ENCODE measurements around the gene STX17. TPM values are rescaled to one million over a fixed set of nuclear protein-coding genes. Genes with fewer than 3 reads are reported as not detected.
A peak's percentile ranks its signal among the peaks of the same experiment; 100 is the strongest.
"Not testable (repeated sequence)": the region's sequence is repeated elsewhere in the genome, so short reads cannot be mapped to it uniquely, and the experiment has no call there.

STX17 gene
- total RNA-seq, result 10 to 100 TPM; 18.1 to 51.1 (median 20.5) TPM

DNA sequence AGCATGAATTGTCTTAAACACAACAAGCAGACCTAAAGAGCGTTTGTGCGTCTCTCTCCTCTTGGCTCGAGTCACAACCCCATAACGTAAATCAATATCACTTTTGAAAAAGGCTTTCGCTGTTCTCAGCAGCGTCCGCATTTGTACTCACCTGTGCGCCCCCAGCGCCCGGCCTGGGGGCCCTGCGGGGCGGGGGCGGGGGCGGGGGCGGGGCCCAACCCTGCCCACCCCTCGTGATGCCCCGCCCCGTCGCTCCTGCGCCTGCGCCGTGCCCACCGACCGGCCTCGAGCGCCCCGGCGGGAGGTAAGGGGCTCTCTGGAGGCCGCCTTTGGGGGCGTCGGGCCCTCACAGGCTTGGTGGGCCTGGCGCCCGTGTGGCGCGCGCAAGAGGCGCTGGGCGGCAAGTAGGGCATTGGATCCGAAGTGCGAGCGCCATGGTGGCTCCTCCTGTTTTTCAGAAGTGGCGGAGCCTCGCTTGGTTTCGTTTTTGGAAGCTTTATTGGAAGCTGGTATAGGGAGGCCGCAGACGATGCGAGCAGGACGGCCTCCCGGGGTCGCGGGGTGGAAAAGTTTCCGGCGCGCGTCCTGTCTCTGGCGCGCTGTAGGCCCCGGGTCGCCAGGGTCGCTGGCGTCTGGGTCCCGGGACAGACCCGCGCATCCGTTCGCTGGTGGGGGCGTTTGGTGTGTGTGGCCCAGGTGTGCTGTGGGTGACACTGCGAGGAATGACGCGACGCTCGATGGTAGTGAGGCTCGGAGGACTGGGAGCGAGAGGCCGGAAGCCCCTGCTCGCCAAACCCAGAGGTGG, at the start of gene STX17:
STX17 (plus strand) TSS at position 252 of the 805 bp plus-strand sequence. CDS start 8,586 bp downstream, outside the sequence.
- ATAC-seq (ENCODE audit: low FRiP score), result peak; percentile 93
- TF ChIP-seq, protein P1, sequence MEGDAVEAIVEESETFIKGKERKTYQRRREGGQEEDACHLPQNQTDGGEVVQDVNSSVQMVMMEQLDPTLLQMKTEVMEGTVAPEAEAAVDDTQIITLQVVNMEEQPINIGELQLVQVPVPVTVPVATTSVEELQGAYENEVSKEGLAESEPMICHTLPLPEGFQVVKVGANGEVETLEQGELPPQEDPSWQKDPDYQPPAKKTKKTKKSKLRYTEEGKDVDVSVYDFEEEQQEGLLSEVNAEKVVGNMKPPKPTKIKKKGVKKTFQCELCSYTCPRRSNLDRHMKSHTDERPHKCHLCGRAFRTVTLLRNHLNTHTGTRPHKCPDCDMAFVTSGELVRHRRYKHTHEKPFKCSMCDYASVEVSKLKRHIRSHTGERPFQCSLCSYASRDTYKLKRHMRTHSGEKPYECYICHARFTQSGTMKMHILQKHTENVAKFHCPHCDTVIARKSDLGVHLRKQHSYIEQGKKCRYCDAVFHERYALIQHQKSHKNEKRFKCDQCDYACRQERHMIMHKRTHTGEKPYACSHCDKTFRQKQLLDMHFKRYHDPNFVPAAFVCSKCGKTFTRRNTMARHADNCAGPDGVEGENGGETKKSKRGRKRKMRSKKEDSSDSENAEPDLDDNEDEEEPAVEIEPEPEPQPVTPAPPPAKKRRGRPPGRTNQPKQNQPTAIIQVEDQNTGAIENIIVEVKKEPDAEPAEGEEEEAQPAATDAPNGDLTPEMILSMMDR (IDR thresholded peaks at IDR 0.05), result no peak
- peak; percentile 41 for DNase-seq (ENCODE audit: low spot score)

DNA sequence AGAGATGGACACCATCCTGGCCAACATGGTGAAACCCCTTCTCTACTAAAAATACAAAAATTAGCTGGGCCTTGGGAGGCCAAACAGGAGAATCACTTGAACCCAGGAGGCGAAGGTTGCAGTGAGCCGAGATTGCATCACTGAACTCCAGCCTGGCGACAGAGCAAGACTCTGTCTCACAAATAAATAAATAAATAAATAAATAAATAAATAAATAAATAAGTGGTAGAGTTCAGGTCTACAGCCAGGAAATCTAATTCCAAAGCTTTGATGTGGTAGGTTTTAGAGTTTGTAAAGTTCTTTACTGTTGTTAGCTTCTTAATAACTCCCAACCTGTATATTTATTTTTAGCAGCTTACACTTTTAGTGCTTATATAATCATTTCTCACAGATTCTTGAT, 48.9 kb upstream of the STX17 start:
- not testable (repeated sequence) for DNase-seq (ENCODE audit: low spot score)

DNA sequence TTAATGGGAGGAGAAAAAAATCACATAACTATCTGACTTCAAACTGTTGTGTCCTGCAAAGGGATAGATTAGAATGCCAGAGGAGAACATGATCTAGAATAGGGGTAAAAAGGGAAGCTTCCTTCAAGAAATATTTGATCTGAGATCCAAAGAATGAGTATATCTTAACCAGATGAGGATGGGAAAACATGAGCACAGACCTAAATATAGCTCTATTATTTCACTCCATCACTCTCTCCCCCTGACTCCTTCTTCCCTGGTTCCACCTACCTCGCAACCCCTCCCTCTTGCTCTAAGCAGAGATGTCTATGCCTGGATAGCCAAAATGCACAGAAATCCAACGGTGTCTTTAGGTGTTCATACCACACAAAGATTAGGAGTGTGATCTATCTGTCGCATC, 48.4 kb upstream of the STX17 start:
- TF ChIP-seq, protein P1 (IDR thresholded peaks at IDR 0.05), result no peak
- ATAC-seq (ENCODE audit: low FRiP score), result no peak

More for the DNA sequence above, 48.9 kb upstream of the STX17 start:
- ATAC-seq (ENCODE audit: low FRiP score), result not testable (repeated sequence)

DNA sequence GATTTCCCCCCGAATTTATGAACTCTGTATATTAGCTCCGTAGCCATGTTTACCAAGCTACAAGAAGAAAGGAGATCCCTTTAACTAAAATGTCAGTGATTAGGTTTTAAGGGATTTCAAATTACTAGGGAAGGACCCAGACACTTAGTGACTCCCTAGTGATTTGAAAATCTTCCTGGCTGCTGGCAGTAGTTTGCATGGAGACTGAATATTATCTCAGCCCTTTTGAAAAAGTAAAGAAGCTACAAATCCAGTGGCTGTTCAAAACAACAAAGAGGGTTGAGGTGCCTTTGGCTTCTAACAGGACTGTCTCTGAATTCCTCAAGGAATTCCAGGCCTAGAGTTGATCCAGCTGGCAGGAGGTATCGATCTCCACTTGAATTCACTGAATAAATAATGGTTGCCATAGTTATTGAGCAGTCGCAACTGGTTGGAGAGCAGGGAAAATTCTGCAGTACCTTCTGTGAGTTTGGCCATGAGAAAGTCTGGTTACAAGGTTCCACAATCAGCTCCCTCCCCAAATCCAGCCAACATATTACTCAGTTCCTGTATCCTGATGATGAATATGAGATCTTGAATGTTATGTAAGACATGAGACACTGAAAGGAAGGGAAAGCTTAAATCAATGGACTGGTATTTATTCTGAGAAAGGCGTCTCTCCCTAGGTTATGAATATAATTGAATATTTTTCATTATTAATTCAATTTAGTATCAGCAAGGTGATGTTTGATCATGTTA, 47.0 kb upstream of the STX17 start:
- DNase-seq (ENCODE audit: low spot score) (no peak), ATAC-seq (ENCODE audit: low FRiP score) (no peak)
- TF ChIP-seq, protein P1 (IDR thresholded peaks at IDR 0.05), result no peak

More for the DNA sequence above, 48.4 kb upstream of the STX17 start:
- DNase-seq (ENCODE audit: low spot score), result no peak

DNA sequence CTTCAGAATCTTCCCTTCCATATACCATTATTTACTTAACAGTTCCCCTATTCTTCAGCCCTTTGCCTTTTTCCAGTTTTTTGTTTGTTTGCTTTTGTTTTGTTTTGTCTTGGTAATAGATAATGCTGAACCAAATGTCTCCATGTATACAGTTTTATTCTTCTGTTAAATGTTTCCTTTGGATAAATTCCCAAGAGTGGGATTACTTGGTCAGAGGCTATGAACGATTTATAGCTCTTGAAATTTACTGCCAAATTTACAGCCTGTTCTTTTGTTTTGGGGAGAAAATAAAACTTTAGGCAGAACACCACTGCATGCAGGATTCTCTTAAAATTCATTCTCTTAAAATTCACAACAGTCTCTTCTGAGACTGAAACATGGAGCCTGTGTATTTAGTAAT, 46.2 kb upstream of the STX17 start:
- ATAC-seq (ENCODE audit: low FRiP score), result no peak
- TF ChIP-seq, protein P1 (IDR thresholded peaks at IDR 0.05), result no peak
- no peak for DNase-seq (ENCODE audit: low spot score)

DNA sequence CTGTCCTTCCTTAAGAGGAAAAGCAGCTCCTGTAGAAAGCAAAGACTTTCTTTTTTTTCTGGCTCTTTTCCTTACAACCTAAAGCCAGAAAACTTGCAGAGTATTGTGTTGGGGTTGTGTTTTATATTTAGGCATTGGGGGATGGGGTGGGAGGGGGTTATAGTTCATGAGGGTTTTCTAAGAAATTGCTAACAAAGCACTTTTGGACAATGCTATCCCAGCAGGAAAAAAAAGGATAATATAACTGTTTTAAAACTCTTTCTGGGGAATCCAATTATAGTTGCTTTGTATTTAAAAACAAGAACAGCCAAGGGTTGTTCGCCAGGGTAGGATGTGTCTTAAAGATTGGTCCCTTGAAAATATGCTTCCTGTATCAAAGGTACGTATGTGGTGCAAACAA, 42.5 kb upstream of the STX17 start:
- TF ChIP-seq, protein P1 (IDR thresholded peaks at IDR 0.05), result no peak
- ATAC-seq (ENCODE audit: low FRiP score) (no peak), DNase-seq (ENCODE audit: low spot score) (no peak)

DNA sequence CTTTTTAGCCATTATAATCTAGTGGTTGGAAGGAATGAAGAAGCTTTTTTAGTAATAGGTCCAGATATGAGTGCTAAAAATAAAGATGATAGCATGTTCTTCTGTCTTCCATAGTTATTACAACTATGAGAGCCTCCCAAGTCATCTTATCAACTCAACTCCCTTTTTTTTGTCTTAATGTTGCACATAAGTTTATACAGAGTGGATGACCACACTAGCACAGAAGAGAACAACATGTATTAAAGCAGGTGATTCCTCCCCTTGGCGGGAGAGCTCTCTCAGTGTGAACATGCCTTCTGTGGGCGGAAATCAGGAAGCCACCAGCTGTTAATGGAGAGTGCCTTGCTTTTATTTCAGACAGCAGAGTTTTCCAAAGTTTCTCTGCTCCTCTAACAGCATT, 40.1 kb upstream of the STX17 start:
- ATAC-seq (ENCODE audit: low FRiP score) (no peak), DNase-seq (ENCODE audit: low spot score) (no peak)
- TF ChIP-seq, protein P1 (IDR thresholded peaks at IDR 0.05), result no peak
